ENCODE measurements around the gene ALDH1A1. TPM values are rescaled to one million over a fixed set of nuclear protein-coding genes. Genes with fewer than 3 reads are reported as not detected.

The ALDH1A1 gene
- total and polyA plus RNA-seq, 2 of the 8 experiments (the other 6 are each of a cell fraction or from before 2014, with no cell fraction given) = 0.50 to 0.82 TPM

- no peaks in the 10 kb centered on the region for H3K79me2 ChIP-seq (ENCODE audit: control insufficient read depth in 1 of 2, insufficient read depth in 2 of 2, low read length in 2 of 2)
- H2BK120ac ChIP-seq (replicated peaks; ENCODE audit: low read depth, low read length) = no peak overlapping the region
- CTCF ChIA-PET (ENCODE audit: partially characterized antibody) = no interaction called here
- no peak overlapping the region for H3K27ac ChIP-seq (ENCODE audit: low read depth, low read length)
- no peaks in the 10 kb centered on the region for H3K27me3 ChIP-seq (replicated peaks in 1 of 4; ENCODE audit: control insufficient read depth in 3 of 4, extremely low read depth in 1 of 4, insufficient read depth in 3 of 4, low read length in 3 of 4)
- H4K91ac ChIP-seq (replicated peaks; ENCODE audit: insufficient read length, low read length) = no peak overlapping the region
- no peaks in the 10 kb centered on the region for H3K23me2 ChIP-seq (ENCODE audit: low read depth, low read length)
- no peaks in the 10 kb centered on the region for H3K79me1 ChIP-seq (ENCODE audit: low read depth, low read length)
- H3K4me2 ChIP-seq (ENCODE audit: insufficient read depth in 1 of 2, low read depth in 2 of 2, low read length in 2 of 2) = no peak overlapping the region
- H3K18ac ChIP-seq (ENCODE audit: extremely low read depth, low read length) = no peak overlapping the region
- DNase-seq (ENCODE audit: low read depth in 1 of 2, low spot score in 2 of 2) = no peak
- no peak overlapping the region for H3K4me3 ChIP-seq (ENCODE audit: extremely low read depth in 1 of 4, insufficient read depth in 2 of 4, low read depth in 3 of 4, low read length in 4 of 4)
- H3K9ac ChIP-seq (replicated peaks in 1 of 4; ENCODE audit: extremely low read depth in 1 of 4, low read depth in 3 of 4, low read length in 3 of 4) = no peak overlapping the region
- 85% methylated on average over 6 of the region's 6 CpGs; no CpG with 5 or more reads in 1 of the 2 experiments for WGBS, 2 experiments (ENCODE audit: extremely low coverage in 1 of 2, insufficient coverage in 1 of 2, insufficient read length in 1 of 2, insufficient replicate concordance in 2 of 2, low coverage in 1 of 2, low lambda C conversion rate in 2 of 2, missing lambda C conversion rate in 1 of 2)
- no peaks in the 10 kb centered on the region for H4K20me1 ChIP-seq (replicated peaks in 1 of 2; ENCODE audit: control insufficient read depth in 1 of 2, insufficient read depth in 2 of 2, low read length in 2 of 2)
- H3K9me3 ChIP-seq (ENCODE audit: insufficient read depth in 2 of 2, low read depth in 1 of 2, low read length in 1 of 2) = no peaks in the 10 kb centered on the region
- no peak overlapping the region for H2BK5ac ChIP-seq (ENCODE audit: low read depth, low read length)
- H2AFZ ChIP-seq (ENCODE audit: low read length) = no peak overlapping the region
- H2BK15ac ChIP-seq (ENCODE audit: low read length) = no peak overlapping the region
- POLR2A ChIA-PET (ENCODE audit: partially characterized antibody) = no interaction called here
- H3K4ac ChIP-seq (replicated peaks; ENCODE audit: insufficient read length, low read depth, low read length) = no peak overlapping the region
- H3K4me1 ChIP-seq (replicated peaks in 1 of 4; ENCODE audit: control insufficient read depth in 3 of 4, insufficient read depth in 4 of 4, low read length in 3 of 4) = no peaks in the 10 kb centered on the region
- H3K36me3 ChIP-seq (ENCODE audit: control insufficient read depth in 2 of 4, insufficient read depth in 4 of 4, low read length in 3 of 4) = no peaks in the 10 kb centered on the region
- H3K14ac ChIP-seq (ENCODE audit: insufficient read length) = no peak overlapping the region
- no peak overlapping the region for H3K23ac ChIP-seq (ENCODE audit: insufficient read length)
- no peak overlapping the region for H4K5ac ChIP-seq (ENCODE audit: insufficient read length, low read depth, low read length)
- peak; percentile 13 for FAIRE-seq
- TF ChIP-seq NRF1 (IDR thresholded peaks at IDR 0.05; ENCODE audit: low read depth, low read length) = no peak
- no peak overlapping the region for H4K8ac ChIP-seq (ENCODE audit: extremely low read depth, insufficient read depth, low read length)
- H3K56ac ChIP-seq (replicated peaks; ENCODE audit: insufficient read length, low read depth, low read length) = no peak overlapping the region
- H2BK20ac ChIP-seq (ENCODE audit: low read length) = no peak overlapping the region
- H2AK5ac ChIP-seq (ENCODE audit: low read depth, low read length) = no peak overlapping the region
- no peak overlapping the region for H2BK12ac ChIP-seq (ENCODE audit: low read depth, low read length)
These were observed 27.6 kb downstream of the ALDH1A1 start for GRCh38 chr9:72925126-72925789.

All from H1 (cell line).